Activated naive CD8-positive, alpha-beta T cell treated with anti-CD3 and anti-CD28 coated beads, Interleukin-2, amount 50 U/mL, for 24 hours (primary cell): Measurements from ENCODE around the gene CERK.
A peak's percentile ranks its signal among the peaks of the same experiment; 100 is the strongest.

Experiments used
- ATAC-seq: fragments of 150-1000 bp; cut with Tn5 transposase; one replicate; pipeline ENCODE4 v1.10.0; 2021
- DNase-seq: peaks from one replicate; pipeline ENCODE4 v3.0.0; 2021
- H3K27ac Mint-ChIP-seq: one replicate; pipeline ENCODE4 v1.8.0; 2021; ENCODE audit warnings: mild to moderate bottlenecking, mixed read lengths
- H3K27me3 Mint-ChIP-seq: one replicate; pipeline ENCODE4 v1.8.0; 2021; ENCODE audit warnings: mixed read lengths
- H3K36me3 Mint-ChIP-seq: one replicate; pipeline ENCODE4 v1.8.0; 2021; ENCODE audit warnings: low read depth, mixed read lengths
- H3K4me1 Mint-ChIP-seq: one replicate; pipeline ENCODE4 v1.8.0; 2021; ENCODE audit warnings: mixed read lengths
- H3K4me3 Mint-ChIP-seq: one replicate; pipeline ENCODE4 v1.8.0; 2021; ENCODE audit warnings: mild to moderate bottlenecking, moderate library complexity, mixed read lengths
- H3K9me3 Mint-ChIP-seq: one replicate; pipeline ENCODE4 v1.8.0; 2021; ENCODE audit warnings: mixed read lengths

Gene CERK

DNA sequence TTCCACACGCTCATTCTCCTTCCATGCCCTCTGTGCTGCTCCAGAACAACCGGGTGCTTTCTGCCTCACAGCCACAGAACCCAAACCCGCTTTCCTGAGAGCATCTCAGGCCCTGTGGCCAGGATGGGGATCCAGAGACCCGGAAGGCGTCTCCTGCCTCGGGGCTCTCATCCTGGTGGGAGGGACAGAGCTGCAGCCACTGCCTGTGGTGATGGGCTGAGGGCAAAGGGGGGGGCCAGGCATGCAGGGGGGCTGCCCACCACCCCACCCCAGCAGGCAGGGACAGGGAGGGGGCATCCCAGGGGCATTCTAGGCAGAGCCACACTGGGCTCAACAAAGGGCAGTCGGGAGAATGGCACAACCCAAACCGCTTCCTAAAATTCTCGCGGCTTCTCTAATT, 41.4 kb downstream of the CERK start:
- Mint-ChIP-seq H3K27me3 (no peaks in the 10 kb centered on the region), H3K9me3 (no peaks in the 10 kb centered on the region), H3K36me3 (peaks cover 30% of the 10 kb centered on the region), H3K27ac (no peak overlapping the region), H3K4me1 (no peaks in the 10 kb centered on the region), H3K4me3 (no peak overlapping the region)
- ATAC-seq = no peak
- no peak for DNase-seq

DNA sequence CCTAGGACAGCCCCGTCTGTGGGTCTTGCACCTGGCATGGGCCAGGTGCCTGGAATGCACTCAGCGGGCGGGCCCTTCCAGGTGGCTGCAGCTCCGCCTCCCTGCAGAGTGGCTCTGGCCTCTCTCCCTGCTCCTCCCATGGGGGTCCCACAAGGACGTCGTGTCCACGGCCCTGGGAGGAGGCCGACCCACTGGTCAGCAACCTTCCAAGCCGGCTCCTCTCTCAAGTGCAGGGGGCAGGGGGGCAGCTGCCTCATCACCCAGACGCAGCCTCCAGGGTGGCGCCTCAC, 41.9 kb downstream of the CERK start:
- H3K4me1 Mint-ChIP-seq = no peaks in the 10 kb centered on the region
- ATAC-seq (no peak), DNase-seq (no peak)
- H3K36me3 Mint-ChIP-seq = peaks cover 35% of the 10 kb centered on the region
- no peak overlapping the region for H3K4me3 Mint-ChIP-seq
- no peak overlapping the region for H3K27ac Mint-ChIP-seq
- no peaks in the 10 kb centered on the region for H3K27me3 Mint-ChIP-seq
- H3K9me3 Mint-ChIP-seq = no peaks in the 10 kb centered on the region

DNA sequence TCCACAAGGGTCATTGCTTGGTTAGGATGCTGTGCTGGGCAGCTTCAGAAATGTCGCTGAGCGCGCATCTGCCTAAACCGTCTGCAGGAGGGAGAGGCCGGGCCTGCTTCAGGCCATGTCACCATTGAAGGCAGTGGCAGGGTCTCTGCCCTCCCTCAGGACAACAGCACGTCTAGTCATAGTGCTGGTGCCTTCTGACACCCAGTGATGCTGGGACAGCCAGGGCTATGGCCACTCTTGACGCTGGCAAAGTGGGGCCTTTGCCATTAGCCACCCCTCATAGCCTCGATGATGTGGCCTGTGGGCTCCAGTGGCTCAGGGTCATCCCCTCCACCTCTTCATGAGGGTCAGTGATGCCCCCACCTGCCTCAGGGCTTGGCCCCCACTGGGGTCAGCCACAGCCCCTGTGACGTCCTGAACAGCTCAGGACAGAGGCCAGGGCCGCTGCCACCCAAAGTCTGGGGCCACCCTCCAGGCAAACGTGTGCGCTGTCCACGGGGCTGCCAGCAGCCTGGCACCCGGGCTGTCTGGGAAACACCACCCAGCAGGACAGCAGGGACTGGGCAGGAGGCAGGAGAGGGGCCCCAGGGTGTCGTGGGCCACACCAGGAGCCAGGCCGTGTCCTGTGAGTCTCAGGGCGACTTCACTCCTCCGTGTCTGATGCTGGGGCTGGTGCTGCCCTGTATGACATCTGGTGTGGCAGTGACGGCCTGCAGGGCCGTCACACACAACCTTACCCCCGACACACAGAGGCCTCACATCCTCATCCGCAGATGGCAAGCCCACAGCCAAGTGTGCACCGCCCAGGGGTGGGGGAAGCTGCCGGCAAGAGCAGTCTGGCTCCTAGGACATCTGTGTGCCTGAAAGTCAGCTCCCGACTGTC, 42.5 kb downstream of the CERK start:
- H3K36me3 Mint-ChIP-seq = peaks cover 36% of the 10 kb centered on the region
- H3K9me3 Mint-ChIP-seq = no peaks in the 10 kb centered on the region
- no peaks in the 10 kb centered on the region for H3K4me1 Mint-ChIP-seq
- no peak overlapping the region for H3K27ac Mint-ChIP-seq
- no peak overlapping the region for H3K4me3 Mint-ChIP-seq
- no peaks in the 10 kb centered on the region for H3K27me3 Mint-ChIP-seq
- DNase-seq = no peak
- ATAC-seq = no peak

DNA sequence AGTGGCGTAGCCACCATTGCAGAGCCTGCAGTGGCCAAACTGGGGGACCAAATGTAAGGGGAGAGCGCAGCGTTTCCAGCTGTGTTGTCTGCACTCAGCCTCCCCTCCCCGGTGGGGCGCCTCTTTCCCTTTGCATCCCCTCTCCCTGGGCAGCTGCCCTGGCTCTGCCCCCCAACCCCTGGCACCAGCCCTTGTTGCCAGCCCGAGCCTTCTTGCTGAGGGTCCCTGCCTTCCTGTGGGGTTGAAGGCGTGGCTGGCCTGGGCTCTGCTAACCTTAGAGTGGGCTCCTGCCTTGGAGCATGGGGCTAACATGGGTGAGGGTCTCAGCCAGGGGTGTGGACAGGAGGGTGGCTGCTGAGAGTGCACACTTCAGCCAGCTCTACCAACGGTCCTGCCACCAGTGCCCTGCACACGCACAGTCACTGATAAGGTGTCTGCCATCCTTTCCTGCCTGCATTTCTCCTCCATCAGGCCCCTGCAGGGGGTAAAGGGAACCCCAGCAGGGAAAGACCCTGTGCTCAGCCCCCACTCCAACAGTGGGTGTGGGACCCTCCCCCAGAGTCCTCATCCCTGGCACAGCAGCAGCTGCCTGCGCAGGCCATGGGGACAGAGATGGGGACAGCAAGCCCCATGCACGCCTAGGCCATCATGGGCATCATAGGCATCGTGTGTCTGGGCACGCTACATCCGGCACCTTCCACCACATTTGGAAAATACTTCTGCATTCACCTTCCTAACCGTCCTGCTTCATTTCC, 43.5 kb downstream of the CERK start:
- H3K4me1 Mint-ChIP-seq = no peaks in the 10 kb centered on the region
- peaks cover 34% of the 10 kb centered on the region for H3K36me3 Mint-ChIP-seq
- no peak overlapping the region for H3K27ac Mint-ChIP-seq
- no peaks in the 10 kb centered on the region for H3K27me3 Mint-ChIP-seq
- no peaks in the 10 kb centered on the region for H3K9me3 Mint-ChIP-seq
- ATAC-seq (no peak), DNase-seq (no peak)
- no peak overlapping the region for H3K4me3 Mint-ChIP-seq

GRCh38 chr22:46693634-46694415, 44.2 kb downstream of the CERK start:
- Mint-ChIP-seq H3K27ac (no peak overlapping the region), H3K9me3 (no peaks in the 10 kb centered on the region), H3K4me3 (no peak overlapping the region), H3K36me3 (peaks cover 30% of the 10 kb centered on the region), H3K27me3 (no peaks in the 10 kb centered on the region), H3K4me1 (no peaks in the 10 kb centered on the region)
- no peak for DNase-seq
- no peak for ATAC-seq

GRCh38 chr22:46691571-46691970, 46.5 kb downstream of the CERK start:
- DNase-seq (no peak), ATAC-seq (no peak)
- Mint-ChIP-seq H3K27ac (no peak overlapping the region), H3K27me3 (no peaks in the 10 kb centered on the region), H3K4me3 (no peak overlapping the region), H3K9me3 (no peaks in the 10 kb centered on the region), H3K36me3 (peaks cover 32% of the 10 kb centered on the region), H3K4me1 (no peaks in the 10 kb centered on the region)

- Mint-ChIP-seq H3K27ac (no peak overlapping the region), H3K4me3 (no peak overlapping the region), H3K36me3 (peaks cover 30% of the 10 kb centered on the region), H3K4me1 (peaks cover 7% of the 10 kb centered on the region), H3K27me3 (no peaks in the 10 kb centered on the region), H3K9me3 (no peaks in the 10 kb centered on the region)
- ATAC-seq (no peak), DNase-seq (no peak)
These were observed 47.9 kb downstream of the CERK start for GRCh38 chr22:46690146-46690545.

- Mint-ChIP-seq H3K9me3 (no peaks in the 10 kb centered on the region), H3K4me1 (peaks cover 18% of the 10 kb centered on the region), H3K27me3 (no peaks in the 10 kb centered on the region), H3K36me3 (peaks cover 27% of the 10 kb centered on the region), H3K4me3 (no peak overlapping the region), H3K27ac (no peak overlapping the region)
- no peak for ATAC-seq
- no peak for DNase-seq
These were observed 49.1 kb downstream of the CERK start for GRCh38 chr22:46688949-46689348.

DNA sequence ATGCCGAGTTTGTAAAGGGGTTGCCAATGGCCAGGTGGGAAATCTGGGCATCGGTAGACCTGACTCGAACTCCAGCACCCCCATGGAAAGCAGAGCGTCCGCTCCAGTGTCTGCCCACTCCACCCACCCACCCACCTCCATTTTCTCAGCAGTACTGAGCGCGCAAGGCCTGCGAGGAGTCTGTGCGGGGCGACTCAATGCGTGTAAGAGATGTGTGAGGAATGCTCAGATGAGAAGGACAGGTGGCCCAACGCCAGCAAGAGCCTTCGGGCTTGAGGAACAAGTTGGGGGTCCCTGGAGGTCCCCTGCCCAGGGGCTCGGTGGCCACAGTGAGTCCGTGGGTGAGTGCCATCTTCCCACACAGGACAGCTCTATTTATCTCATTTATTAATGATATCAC, 50.6 kb downstream of the CERK start:
- DNase-seq (no peak), ATAC-seq (no peak)
- no peak overlapping the region for H3K4me3 Mint-ChIP-seq
- no peak overlapping the region for H3K27ac Mint-ChIP-seq
- H3K36me3 Mint-ChIP-seq = peaks cover 25% of the 10 kb centered on the region
- H3K4me1 Mint-ChIP-seq = peaks cover 19% of the 10 kb centered on the region
- no peaks in the 10 kb centered on the region for H3K9me3 Mint-ChIP-seq
- no peaks in the 10 kb centered on the region for H3K27me3 Mint-ChIP-seq

DNA sequence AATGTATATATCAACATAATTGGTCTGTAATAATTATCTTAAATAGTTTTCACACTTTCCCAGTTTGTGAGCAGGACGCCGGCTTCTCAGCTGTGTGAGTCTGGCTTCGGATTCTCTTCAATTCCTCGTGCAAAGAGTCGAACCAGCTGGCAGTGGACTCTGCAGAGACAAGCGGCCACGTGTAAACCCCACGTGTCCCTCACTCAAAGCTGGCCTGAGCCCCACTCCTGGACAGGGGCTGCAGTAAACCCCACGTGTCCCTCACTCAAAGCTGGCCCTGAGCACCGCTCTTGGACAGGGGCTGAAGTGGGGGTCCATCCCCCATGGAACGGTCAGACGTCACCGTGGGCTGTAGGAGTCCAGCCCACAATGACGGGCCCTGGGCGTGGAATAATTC, 51.0 kb downstream of the CERK start:
- Mint-ChIP-seq H3K27me3 (no peaks in the 10 kb centered on the region), H3K27ac (no peak overlapping the region), H3K36me3 (peaks cover 25% of the 10 kb centered on the region), H3K4me1 (peaks cover 19% of the 10 kb centered on the region), H3K9me3 (no peaks in the 10 kb centered on the region), H3K4me3 (no peak overlapping the region)
- DNase-seq (no peak), ATAC-seq (no peak)

- H3K9me3 Mint-ChIP-seq = no peaks in the 10 kb centered on the region
- H3K4me3 Mint-ChIP-seq = no peak overlapping the region
- no peaks in the 10 kb centered on the region for H3K27me3 Mint-ChIP-seq
- no peak overlapping the region for H3K27ac Mint-ChIP-seq
- DNase-seq = no peak
- H3K36me3 Mint-ChIP-seq = peaks cover 21% of the 10 kb centered on the region
- H3K4me1 Mint-ChIP-seq = peaks cover 19% of the 10 kb centered on the region
- ATAC-seq = no peak
These were observed 51.6 kb downstream of the CERK start for GRCh38 chr22:46686221-46687047.

DNA sequence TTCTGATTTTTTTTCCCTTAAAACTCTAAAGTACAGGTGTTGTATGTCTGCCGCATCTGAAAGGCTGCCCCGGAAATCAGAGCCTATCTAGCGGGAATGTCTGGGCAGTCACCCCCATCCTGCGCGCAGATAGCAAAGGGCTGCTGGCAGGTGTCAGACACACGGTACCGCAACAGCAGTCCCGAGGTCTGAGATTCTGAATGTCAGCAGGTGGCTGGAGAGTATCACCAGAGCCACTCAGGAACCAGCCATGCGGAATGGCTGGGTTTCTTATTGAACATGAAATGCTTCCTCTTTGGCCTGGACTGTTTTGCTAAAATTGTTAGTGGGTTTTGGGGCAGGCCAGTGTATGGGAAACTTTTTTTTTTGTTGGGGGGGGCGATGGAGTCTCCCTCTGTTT, 53.3 kb downstream of the CERK start:
- peaks cover 14% of the 10 kb centered on the region for H3K36me3 Mint-ChIP-seq
- DNase-seq (no peak), ATAC-seq (no peak)
- no peak overlapping the region for H3K4me3 Mint-ChIP-seq
- H3K4me1 Mint-ChIP-seq = peaks cover 19% of the 10 kb centered on the region
- H3K9me3 Mint-ChIP-seq = no peaks in the 10 kb centered on the region
- H3K27ac Mint-ChIP-seq = peak overlapping the region; percentile 39
- H3K27me3 Mint-ChIP-seq = no peaks in the 10 kb centered on the region

DNA sequence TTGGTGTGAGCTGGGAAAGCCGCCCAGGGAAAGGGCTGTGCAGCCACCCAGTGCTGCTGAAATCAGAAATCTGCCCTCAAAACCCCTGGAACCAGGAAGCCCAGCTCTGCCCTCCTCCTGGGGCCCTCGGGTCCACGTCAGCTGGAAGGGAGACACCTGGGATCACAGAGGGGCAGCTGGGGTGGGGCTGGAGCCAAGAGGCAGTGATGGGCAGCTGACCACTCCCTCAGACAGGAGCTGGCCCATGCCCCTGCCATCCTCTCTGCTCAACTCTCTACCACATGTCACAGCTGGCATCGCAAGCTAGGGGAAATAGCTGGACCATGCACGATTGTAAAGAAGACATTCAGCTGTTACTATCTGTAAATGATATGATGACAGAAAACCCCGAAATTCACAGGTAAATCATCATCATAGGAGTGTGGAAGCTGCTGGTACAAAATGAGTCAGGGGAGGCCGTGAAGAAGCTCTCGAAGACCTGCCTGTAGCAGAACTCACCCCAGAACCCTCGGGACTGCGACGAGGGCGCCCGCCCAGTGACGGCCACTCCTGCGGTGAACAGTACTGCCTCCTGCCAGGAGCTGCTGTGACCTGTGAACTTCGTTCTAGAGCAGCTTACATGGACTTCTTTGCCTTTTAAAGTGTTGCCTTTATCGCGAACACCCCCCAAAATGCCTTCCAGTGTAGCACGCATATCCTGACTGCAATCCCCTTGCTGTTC, 55.9 kb downstream of the CERK start:
- DNase-seq (no peak), ATAC-seq (no peak)
- H3K36me3 Mint-ChIP-seq = peaks cover 7% of the 10 kb centered on the region
- H3K9me3 Mint-ChIP-seq = no peaks in the 10 kb centered on the region
- no peak overlapping the region for H3K4me3 Mint-ChIP-seq
- no peak overlapping the region for H3K27ac Mint-ChIP-seq
- H3K27me3 Mint-ChIP-seq = no peaks in the 10 kb centered on the region
- peaks cover 23% of the 10 kb centered on the region for H3K4me1 Mint-ChIP-seq

- ATAC-seq (peak; percentile 31), DNase-seq (no peak)
- no peak overlapping the region for H3K4me3 Mint-ChIP-seq
- H3K4me1 Mint-ChIP-seq = peaks cover 28% of the 10 kb centered on the region
- H3K27ac Mint-ChIP-seq = no peak overlapping the region
- H3K9me3 Mint-ChIP-seq = no peaks in the 10 kb centered on the region
- H3K36me3 Mint-ChIP-seq = peaks cover 9% of the 10 kb centered on the region
- no peaks in the 10 kb centered on the region for H3K27me3 Mint-ChIP-seq
These were observed 57.0 kb downstream of the CERK start for GRCh38 chr22:46681010-46681409.
